Hematopoietic multipotent progenitor cell treated with erythropoietin and hydrocortisone succinate and interleukin-3 and kit ligand, for 4 days (in vitro differentiated cells): ENCODE results near the gene SLC7A7.
"Not testable (repeated sequence)": the region's sequence is repeated elsewhere in the genome, so short reads cannot be mapped to it uniquely, and the experiment has no call there.

ENCODE experiments used
- DNase-seq: peaks from one replicate; pipeline ENCODE4 v3.0.0-alpha.2; 2015

The SLC7A7 gene

DNA sequence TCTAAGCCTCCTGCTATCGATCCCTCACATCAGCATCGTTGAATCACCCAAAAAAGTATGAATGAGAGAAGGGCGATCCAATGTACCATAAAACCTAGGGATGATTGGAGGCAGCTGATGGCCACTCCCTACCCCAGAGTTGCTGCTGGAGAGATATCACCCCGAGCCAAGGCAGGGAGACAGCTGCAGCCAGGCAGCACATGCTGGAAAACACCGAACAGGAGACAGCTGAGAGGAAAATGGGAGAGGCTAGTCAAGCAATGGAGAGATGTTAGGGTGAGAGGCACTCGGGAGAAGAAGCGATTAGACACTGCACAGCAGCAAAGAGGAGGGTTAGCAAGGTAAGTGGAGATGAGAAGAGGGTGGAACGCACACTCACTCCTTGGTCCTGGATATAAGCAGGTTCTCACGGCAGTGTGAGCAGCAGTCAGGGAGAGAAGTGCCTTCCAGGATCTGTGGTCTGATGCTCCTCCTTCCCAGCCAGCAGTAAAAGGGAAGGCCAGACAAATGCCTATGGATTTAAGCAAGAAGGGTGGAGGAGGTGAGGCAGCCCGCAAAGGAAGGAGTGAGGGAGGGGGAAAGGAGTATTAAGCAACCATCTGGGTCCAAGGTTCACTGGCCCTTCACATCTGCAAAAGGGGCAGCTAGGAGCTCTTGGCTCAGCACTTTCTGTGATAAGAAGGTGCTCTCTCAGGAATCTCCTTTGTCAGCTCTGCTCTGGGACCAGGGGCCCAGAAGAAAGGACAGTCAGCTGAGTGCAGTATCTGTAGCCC, at the start of gene SLC7A7:
SLC7A7 (minus strand) TSS at position 495 of the 773 bp plus-strand sequence. CDS start 2,037 bp downstream, outside the sequence.
- DNase-seq = no peak

DNA sequence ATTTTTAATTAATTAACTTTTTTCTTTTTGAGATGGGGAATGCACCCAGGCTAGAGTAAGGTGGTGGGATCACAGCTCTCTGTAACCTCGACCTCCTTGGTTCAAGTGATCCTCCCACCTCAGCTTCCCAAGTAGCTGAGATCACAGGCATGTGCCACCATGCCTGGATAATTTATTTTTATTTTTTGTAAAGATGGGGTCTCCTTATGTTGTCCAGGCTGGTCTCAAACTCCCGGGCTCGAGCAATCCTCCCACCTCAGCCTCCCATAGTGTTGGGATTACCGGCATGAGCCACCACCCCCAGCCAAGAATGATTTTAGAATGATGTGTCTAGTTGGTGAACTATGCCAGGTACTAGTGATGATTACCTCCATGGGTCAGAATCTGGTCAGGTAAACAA, 49.7 kb upstream of the SLC7A7 start:
- DNase-seq = no peak

DNA sequence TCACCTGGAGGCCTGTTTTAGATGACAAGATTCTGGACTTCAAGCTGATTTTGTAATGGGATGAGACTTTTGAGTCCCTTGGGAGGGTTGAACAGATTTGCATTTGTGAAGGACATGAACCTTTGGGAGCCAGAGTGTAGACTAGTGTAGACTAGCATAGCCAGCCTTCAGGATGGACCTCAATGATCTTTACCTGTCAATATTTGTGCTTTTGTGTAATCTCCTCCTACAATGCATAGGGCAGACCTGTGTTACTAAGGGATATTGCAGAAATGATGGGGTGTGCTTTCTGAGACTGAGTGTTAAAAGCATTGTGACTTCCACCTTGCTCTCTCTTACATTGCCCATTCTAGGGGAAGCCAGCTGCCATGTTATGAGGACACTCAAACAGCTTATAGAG, 46.4 kb upstream of the SLC7A7 start:
- no peak for DNase-seq

DNA sequence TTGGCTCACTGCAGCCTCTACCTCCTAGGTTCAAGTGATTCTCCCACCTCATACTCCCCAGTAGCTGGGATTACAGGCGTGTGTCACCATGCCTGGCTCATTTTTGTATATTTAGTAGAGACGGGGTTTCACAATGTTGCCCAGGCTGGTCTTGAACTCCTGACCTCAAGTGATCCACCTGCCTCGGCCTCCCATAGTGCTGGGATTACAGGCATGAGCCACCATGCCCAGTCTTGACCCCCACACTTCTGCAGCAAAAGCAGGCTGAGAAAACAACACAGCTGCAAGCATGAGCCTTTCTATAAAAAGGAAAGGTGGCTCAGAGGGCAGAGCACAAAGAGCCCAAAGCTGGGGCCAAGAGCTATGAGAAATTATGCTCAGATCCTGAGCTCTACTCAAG, 45.1 kb upstream of the SLC7A7 start:
- DNase-seq = not testable (repeated sequence)

DNA sequence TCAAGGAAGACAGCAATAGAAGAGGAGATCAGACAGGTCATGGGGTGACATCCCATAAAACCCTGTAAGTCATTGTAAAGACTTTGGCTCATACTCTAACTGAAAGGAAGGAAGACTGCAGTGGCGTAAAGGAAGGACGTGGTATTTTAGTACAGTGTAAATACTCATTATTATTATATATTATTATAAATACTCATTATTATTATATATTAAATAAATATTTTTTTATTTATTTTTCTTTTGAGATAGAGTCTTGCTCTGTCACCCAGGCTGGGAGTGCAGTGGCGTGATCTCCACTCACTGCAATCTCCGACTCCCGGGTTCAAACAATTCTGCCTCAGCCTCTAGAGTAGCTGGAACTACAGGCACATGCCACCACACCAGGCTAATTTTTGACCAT, 41.2 kb upstream of the SLC7A7 start:
- DNase-seq = no peak

DNA sequence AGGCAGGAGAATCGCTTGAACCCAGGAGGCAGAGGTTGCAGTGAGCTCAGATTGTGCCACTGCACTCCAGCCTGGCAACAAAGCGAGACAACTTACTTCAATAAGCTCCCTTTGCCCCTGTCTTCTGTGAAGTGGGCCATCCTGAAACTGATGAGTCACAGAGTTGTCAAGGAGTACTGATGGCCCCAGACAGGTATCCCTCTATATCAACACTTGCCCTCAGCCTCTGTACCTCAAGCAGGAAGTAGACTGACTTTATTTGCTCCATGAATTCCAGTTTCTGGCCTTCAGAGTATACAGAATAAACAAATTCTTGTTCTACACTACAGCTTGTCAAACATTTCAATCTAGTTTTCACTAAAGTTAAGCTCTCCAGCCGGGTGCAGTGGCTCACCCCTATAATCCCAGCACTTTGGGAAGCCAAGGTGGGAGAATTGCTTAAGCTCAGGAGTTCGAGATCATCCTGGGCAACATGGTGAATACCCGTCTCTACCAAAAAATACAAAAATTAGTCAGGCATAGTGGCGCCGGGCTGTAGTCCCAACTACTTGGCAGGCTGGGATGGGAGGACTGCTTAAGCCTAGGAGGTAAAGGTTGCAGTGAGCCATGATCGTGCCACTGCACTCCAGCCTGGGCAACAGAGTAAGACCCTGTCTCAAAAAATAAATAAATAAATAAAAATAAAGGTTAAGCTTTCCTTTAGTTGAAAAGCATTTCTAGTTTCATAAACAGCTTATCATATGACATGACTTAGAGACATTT, 39.9 kb upstream of the SLC7A7 start:
- no peak for DNase-seq

DNA sequence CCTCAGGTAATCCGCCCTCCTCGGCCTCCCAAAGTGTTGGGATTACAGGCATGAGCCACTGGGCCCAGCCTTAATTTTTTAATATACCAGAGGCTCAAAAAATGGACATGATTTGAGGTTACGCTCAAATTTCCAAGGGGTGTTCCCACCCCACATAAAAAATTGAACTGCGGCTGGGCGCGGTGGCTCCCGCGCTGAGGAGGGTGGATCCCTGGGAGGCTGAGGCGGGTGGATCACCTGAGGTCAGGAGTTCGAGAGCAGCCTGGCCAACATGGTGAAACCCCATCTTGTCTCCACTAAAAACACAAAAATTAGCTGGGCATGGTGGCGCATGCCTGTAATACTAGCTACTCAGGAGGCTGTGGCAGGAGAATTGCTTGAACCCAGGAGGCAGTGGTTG, 39.1 kb upstream of the SLC7A7 start:
- not testable (repeated sequence) for DNase-seq

DNA sequence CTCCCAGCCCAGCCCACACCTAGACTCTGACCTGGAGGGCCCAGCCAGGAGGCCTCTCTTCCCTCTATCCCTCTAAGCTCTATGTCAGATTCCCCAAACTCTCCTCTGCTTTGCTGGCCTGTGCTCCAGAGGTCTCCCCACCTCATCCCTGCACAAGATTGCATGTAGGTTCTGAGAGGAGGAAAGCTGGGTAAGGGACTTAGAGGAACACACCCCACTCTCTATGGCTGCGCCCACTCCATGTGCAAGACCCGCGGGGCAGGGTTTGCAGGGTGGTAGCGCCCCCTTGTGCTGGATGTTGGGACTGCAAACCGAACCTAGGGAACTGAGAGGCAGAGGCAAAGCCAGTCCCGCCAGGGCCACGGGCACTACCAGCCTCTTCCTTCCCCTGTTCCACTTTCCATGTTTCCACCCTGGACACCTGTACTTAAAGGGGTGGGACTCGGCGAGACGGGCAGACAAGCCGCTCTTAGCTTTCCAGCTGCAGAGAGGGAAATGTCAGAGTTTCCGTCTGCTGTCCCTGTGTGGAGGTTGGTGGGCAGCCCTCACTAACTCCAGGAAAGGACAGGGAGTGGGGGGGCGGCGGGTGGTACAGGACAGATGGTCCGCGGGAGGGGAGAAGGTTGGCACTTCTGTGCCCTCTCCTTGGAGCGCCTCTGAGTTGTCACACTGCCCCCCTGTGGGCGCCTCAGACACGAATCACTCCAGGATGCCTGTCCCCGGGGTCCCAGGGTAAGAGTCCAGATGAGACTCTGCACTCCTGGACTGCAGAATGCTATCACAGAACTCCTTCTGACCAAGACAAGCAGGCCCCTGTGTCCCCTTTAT, 37.9 kb upstream of the SLC7A7 start:
- peak; percentile 94 for DNase-seq

DNA sequence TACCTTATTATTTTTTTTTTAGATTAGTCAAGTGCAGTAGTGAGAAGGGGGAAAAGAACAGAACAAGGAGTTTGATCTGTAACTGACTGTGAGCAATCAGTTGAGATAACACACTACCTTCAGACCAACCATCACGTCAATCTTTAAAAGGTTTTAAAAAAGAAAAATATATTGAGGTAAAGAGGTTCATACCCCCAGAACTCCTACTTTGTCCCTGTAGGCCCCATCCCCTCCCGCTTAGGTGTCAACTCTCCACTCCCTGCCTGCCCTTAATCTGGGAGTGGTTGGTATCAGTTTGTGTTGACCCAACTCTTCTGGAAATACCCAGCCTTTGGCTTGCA, 37.3 kb upstream of the SLC7A7 start:
- DNase-seq = no peak

DNA sequence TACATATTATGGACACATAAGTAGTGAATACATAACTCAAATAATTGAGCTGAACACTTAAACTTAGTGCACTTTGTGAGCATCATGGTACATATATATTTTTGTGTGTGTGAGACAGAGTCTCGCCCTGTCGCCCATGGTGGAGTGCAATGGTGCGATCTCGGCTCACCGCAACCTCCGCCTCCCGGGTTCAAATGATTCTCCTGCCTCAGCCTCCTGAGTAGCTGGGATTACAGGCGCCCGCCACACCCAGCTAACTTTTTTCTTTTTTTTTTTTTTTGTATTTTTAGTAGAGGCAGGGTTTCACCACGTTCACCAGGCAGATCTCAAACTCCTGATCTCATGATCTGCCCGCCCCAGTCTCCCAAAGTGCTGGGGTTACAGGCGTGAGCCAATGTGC, 36.9 kb upstream of the SLC7A7 start:
- not testable (repeated sequence) for DNase-seq

DNA sequence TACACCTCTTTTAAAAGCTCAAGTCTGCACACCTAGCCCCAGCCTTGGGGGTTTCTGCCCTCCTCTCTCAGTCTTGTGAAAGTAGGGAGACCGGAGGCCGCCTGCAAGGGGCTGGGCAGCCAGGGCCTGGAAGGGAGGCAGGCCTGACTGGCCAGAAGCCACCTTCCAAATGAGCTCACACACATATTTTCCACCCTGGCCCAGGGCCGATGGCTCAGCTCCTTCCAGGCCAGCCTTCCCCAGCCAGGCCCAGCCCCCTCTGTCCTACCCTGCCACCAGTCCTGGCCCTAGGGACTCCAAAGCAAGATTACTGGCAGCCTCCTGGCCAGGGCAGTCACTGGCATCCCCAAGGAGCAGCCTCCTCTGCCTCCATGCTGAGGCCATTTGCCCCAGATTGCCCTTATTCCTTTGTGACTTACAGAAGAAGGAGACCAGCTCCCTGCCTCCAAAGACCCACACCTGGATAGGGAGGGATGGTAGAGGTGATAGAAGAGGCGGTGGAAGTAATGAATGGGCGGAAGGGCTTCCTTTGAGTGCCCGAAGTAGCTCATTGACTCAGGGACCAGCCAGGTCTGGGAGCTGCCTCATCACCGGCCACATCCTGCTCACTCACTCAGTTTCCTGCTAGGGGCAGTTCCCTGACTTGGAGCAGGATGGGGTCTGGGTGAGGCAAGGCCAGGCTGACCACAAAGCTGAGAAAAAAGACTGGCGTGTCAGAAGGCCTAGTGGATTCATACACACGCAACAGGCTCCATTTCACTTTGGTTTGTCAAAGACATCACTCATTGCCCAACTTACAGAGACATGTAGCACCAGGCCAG, 35.9 kb upstream of the SLC7A7 start:
- DNase-seq = peak; percentile 74

DNA sequence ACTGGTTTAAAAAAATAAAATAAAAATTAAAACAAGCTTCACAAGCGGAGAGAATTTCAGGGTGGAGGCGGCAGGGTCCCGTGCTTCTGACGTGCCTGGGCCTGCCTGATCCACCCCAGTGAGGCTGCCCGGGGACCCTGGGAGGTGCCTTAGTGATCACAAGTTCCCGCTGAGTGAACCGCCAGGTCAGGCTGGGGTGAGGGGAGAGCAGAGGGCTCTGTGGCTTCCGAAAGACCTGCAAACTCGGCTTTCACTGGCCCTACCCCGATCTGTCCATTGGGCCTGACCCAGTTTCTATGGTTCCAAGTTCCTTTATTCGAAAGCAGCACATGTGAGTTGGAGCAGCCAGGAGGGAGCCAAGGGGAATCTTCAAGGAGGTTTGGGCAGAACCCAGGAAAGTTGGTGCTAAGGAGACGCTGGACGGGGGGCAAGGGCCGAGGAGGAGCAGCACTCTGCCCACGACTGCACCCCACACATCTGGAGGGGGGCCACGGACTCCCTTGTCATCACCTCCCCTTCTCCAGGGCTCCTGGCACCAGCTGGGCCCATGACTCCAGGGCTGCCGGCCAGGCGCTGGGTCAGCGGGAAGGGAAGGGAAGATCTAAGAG, 34.1 kb upstream of the SLC7A7 start:
- no peak for DNase-seq

DNA sequence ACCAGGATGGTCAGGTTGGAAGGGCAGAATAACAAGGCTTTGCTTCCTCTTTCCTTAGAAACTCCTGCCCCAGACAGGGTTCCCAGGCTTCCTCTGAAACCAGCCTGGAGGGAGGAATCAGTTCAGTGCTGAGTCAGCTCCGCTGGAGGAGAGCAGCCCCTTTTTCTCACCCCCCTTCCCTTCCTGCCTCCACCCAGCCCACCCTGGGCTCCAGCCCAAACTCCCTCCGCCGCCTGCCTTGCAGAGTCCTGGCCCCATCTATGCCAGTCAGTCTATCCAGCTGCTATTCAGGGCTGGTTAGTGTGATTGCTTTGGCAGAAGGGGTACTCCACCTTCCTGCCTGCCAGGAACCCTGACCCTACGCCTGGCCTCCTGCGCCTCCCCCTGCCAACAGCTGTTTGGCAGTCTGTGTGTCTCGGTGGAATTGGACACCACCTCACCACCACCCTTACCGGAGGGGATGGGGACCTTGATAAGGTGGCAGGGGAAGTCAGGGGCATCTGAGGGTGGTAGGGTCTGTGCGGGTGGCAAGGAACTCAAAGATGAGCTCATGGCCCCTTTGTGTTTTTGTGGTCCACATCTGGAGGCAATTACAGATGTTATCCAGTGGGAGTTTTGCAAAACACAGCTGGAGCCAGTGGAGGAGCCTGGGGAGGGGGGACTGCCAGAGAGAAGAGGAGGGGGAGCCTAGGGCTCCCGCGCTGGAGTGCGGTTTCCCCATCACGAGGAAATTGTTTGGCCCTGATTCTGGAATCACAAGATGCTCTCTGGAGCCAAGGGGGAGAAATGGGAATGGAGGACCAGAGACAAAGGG, 33.3 kb upstream of the SLC7A7 start:
- DNase-seq = peak; percentile 60

DNA sequence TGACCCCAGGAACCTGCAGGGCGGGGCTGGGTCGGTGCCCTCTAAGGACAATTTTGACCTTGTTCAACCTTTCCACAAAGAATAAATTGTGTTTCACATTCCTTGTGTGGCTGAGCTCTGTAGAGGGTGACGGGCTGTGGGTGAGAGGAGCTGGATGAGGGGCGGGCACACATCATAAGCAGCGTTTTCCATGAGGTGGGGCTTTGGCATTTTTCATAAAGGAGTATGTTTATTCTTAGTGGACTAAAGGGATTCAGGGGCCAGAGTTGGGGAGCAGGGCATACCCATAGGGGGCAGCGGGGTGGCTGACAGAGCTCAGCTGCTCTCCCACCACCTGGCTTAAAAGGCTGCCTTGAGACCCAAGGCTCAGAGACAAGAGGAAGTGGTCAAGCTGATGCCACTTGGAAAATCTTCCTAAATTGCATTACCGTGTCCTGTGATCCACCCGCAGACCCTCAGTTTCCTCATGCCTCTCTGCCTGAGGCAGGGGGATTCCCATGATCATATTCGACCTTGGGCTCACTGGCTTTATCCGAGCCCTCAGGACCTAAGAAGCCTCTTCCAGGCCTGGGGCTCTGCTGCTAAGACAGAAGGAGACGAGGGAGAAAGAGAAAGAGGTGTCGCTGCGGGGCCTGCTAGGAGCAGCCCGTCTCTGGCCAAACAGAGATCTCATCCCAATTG, 32.6 kb upstream of the SLC7A7 start:
- DNase-seq = no peak

DNA sequence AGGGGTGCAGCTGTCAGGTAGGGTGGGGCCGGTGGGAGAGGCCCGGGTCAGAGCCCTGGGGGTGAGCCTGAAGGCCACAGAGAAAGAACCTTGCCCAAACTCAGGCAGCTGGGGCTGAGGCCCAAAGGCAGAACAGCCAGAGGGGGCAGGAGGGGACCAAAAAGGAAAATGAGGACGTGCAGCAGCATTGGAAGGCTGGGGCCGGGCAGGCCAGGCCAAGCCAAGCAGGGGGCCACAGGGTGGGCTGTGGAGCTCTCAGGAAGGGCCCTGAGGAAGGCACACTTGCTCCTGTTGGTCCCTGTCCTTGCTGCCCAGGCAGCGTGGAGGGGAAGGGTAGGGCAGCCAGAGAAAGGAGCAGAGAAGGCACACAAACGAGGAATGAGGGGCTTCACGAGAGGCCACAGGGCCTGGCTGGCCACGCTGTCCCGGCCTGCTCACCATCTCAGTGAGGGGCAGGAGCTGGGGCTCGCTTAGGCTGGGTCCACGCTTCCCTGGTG, 31.6 kb upstream of the SLC7A7 start:
- DNase-seq = no peak

DNA sequence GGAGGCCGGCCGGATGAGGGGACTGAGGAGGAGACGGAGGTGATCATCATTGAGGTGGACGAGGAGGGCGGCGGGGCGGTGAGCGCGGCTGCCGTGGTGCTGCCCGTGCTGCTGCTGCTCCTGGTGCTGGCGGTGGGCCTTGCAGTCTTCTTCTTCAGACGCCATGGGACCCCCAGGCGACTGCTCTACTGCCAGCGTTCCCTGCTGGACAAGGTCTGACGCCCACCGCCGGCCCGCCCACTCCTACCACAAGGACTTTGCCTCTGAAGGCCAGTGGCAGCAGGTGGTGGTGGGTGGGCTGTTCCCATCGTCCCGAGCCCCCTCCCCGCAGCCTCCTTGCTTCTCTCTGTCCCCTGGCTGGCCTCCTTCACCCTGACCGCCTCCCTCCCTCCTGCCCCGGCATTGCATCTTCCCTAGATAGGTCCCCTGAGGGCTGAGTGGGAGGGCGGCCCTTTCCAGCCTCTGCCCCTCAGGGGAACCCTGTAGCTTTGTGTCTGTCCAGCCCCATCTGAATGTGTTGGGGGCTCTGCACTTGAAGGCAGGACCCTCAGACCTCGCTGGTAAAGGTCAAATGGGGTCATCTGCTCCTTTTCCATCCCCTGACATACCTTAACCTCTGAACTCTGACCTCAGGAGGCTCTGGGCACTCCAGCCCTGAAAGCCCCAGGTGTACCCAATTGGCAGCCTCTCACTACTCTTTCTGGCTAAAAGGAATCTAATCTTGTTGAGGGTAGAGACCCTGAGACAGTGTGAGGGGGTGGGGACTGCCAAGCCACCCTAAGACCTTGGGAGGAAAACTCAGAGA, 30.8 kb upstream of the SLC7A7 start:
- no peak for DNase-seq

DNA sequence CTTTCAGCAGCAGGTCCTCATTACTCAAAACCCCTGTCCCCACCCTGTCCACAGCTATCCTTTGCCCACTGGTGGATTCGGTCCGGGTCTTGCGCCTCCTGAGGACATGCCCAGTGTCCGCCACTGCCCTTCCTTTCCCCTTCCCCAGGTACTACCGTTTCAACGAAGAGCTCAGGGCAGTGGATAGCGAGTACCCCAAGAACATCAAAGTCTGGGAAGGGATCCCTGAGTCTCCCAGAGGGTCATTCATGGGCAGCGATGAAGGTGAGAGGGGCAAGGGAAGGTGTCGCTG, 29.8 kb upstream of the SLC7A7 start:
- no peak for DNase-seq

DNA sequence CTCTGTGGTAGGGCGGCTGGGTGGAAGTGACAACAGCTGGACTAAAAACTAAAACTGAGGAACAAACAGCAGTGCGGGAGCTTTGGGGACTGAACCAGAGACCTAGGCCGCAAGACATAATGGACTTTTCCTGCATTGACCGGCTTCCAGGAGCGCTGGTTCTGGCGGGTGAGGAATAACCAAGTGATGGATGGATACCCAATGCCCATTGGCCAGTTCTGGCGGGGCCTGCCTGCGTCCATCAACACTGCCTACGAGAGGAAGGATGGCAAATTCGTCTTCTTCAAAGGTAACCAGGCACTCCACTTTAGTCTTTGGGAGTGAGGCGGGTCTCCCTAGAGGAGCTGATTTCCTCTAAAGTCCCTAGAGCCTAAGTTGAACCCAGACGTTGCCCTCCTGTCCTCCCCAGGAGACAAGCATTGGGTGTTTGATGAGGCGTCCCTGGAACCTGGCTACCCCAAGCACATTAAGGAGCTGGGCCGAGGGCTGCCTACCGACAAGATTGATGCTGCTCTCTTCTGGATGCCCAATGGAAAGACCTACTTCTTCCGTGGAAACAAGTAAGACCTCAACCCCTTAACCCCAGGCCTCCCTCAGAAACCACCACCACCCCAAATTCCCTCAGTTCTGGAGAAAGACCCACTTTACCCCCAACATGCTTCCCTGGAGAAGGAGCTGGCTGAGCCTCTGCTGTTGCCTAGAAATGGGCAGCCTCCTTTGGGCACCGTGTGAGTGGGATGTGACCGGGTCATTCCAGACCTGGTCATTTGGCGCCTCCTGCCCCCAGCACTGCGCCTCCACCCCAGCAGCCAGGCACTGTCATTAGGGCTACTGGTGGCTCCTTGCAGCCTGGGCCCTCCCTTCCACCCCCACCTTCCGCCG, 29.2 kb upstream of the SLC7A7 start:
- DNase-seq = no peak
